HG02588 (cell line): ENCODE results near the gene NRARP.
"Not testable (repeated sequence)": the region's sequence is repeated elsewhere in the genome, so short reads cannot be mapped to it uniquely, and the experiment has no call there.

Experiments used
- ATAC-seq: cut with Tn5 transposase; IDR thresholded peaks from one replicate; pipeline ENCODE4 v1.9.1; 2021; ENCODE audit warnings: mild to moderate bottlenecking, moderate library complexity; ENCODE audit not compliant: unreplicated experiment

Gene NRARP, protein sequence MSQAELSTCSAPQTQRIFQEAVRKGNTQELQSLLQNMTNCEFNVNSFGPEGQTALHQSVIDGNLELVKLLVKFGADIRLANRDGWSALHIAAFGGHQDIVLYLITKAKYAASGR

DNA sequence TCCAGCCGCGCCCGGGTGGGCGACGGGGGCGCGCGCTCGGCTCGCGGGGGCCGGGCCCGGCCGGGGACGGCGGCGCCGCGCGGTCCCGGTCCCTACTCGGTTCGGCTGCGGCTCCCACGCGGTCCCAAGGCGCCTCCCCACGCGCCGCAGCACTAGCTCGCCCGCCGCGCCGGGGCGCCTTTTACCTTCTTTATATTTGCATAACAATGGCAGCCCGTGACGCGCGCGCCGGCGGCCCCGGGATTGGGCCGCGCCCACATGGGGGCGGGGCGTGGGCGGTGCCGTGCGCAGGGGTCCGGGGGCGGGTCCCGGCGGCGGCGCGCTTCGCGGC, at the start of gene NRARP:
NRARP (minus strand) TSS at position 154 of the 331 bp plus-strand sequence. CDS start 343 bp downstream, outside the sequence.
- ATAC-seq: peak; percentile 72

DNA sequence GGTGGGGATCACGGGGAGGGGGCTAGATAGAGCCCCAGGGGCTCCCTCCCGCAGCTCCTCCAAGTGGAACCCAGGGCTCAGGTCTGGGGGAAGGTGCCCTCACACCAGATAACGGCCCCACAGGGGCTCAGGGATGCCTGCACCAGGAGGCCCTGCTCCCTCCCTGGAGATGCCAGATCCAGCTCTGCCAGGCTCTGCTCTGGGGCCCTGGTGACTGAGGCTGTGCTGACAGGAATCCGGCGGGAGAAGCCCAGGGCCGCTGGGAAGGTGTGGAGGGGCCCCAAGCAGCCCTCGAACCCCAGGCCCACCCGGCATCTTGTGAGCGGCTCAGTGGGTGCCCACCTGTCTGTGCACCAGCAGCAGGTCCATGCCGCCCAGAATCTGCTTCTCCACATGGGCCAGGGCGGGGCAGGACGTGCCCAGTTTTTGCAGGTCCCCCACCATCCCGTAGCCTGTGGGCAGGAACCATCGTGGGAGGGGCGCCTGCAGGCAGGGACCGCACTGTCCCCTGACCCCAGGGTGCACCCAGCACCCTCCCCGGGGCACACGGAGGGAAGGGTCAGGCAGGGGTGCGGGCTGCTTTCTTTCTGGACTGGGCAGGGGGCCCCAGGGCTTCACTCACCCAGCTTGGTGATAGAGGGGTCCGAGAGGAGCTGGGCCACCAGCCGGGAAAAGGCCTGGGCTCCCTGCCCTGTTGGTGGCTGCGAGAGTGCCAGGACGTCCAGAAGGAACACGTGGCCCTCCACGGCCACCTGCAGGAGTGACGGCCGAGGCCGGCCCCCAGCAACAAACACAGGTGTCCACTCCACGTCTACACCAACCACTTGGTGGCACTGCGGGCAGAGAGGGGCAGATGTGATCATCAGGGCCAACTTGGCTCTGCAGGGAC, 48.9 kb upstream of the NRARP start:
- ATAC-seq: no peak

DNA sequence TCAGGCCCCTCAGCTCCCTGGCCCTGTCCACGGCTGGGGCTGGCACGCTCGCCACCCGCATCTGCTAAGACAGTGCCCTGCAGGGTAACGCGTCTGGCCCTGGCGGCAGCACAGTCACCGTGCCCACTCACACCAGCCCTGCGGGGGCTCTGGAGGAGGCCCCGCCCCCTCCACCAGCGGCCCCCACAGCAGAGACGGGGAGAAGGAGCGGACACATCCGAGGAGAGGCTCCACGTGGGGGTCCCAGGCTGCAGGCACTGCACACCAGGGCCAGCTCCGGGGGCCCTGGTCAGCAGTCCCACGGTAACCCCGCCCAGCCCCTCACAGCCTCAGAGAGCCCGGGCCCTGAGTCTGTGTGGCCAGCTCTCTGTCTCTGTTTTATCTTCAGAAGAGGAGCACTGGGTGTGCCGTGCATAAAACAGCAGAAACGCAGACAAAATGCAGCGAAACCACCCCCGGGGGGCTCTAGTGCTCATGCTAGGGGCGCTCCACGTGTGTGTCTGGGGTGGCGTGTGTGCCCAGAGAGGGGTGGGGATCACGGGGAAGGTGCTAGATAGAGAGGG, 47.5 kb upstream of the NRARP start:
- no peak for ATAC-seq

DNA sequence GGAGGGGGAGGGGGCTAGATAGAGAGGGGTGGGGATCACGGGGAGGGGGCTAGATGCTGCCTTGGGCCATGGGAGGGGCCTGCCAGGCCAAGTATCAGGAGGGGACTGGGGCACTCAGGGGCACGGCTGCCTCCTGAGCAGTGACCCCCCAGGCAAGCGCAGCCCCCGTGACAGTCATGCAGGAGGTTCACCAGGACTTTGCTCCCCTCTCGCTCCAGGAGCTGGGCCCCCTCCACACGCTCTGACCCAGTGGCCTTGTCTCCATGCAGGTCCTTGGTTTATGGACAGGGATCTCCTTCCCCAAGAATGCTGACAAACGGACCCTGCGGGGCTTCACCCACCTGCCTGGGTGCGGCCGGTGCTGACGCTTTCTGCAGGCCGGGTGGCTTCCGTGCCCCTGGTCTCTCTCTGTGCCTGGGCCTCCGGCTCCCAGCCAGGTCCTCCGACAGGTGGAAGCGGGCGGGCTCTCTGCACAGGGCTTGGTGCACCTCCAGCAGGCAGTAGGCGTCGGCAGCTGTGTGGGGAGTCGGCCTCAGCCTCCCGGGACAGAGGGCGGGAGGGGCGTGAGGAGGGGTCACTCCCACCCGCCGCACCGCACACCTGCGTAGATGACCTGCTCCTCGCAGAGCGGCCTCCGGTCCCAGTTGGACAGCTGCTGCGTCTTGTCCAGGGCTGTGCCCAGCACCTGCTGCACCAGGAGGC, 46.8 kb upstream of the NRARP start:
- no peak for ATAC-seq

DNA sequence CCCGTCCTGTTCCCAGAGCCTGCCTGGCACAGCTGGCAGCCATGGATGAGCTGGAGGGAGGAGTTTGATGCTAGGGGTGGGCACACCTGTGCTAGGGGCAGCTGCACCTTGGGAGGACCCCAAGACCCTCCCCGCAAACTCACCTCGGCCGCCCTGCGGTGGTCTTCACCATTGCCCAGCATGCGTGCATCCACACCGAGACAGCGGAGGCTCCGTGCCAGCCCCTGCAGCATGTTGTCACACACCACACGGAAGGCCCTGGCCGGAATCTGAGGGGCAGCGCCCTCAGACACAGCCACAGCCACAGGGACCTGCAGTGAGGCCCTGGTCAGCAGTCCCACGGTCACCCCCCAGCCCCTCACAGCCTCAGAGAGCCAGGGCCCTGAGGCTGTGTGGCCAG, 45.9 kb upstream of the NRARP start:
- ATAC-seq: no peak

GRCh38 chr9:137342482-137342881, 40.4 kb upstream of the NRARP start:
- ATAC-seq: no peak

- ATAC-seq: no peak
These were observed 39.2 kb upstream of the NRARP start for GRCh38 chr9:137341227-137341626.

DNA sequence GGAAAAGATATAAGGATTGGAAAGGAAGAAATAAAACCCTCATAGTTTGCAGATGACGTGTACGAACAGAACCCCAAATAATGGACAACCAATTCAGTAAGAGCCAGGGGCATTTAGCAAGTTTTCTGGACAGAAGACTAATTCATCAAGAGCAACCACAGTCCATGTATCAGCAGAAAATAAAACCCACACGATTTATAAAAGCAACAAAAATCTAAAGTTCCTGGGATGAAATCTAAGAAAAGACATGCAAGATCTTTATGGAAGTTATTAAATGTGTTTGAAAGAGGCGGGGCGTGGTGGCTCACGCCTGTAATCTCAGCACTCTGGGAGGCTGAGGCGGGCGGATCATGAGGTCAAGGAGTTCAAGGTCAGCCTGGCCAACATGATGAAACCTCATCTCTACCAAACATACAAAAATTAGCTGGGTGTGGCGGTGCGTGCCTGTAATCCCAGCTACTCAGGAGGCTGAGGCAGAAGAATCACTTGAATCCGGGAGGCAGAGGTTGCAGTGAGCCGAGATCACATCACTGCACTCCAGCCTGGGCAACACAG, 37.9 kb upstream of the NRARP start:
- not testable (repeated sequence) for ATAC-seq

GRCh38 chr9:137339045-137339907, 37.2 kb upstream of the NRARP start:
- no peak for ATAC-seq

DNA sequence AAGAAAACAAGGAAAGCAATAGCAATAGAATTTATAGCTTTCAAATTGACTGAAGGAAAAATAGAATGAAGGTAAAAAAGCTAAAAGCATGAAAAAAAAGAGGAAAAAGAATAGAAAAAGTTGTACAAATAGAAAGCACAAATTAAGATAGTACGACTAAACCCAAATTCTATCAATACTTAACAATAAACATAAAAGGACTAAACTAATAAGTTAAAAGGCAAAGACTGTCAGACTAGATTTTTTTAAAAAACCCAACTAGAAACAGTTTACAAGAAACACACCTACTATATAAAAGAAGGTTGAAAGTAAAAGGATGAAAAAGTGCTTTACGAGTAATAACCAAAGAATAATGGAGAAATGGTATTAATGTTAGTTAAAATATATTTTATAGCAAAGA, 34.7 kb upstream of the NRARP start:
- no peak for ATAC-seq

GRCh38 chr9:137333016-137333671, 31.1 kb upstream of the NRARP start:
- no peak for ATAC-seq

- ATAC-seq: no peak
These were observed 29.9 kb upstream of the NRARP start for GRCh38 chr9:137331929-137332328.

DNA sequence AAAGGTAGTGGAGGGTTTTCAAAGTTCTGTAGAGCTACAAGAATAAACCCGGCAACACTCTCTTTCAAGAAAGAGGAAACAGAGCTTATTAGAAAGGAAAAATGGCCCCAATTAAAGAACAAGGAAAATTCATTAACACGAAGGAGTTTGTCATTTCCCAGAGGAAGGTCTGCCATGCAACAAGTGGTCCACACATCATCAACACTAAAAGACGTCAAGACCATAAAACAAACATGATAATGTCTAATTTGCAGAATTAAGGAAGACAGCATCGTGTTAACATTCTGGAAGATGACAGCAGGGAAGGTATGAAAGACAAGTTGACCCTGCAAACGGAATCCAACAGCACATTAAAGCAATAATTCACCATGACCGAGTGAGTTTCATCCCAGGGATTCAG, 28.6 kb upstream of the NRARP start:
- no peak for ATAC-seq

GRCh38 chr9:137329590-137329989, 27.5 kb upstream of the NRARP start:
- not testable (repeated sequence) for ATAC-seq

GRCh38 chr9:137327641-137328550, 25.8 kb upstream of the NRARP start:
- not testable (repeated sequence) for ATAC-seq

DNA sequence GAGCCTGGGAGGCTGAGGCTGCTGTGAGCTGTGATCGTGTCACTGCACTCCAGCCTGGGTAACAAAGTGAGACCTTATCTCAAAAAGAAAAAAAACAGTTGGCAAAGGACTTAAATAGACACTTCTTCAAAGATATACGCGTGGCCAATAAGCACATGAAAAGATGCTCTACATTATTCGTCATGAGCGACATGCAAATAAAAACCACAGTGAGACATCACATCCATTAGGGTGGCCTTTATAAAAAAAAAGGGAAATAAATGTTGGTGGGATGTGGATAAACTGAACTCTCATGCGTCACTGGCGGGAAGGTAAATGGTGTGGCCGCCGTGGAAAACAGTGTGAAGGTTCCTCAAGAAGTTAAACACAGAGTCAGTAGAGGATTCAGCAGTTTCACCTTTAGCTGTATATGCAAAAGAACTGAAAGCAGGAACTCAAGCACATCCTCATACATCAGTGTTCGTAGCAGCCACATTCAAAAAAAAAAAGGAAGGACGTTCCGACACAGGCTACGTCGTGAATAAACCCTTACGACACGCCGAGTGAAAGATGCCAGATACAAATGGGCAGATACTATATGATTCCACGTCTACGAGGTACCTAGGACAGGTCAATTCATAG, 24.5 kb upstream of the NRARP start:
- ATAC-seq: no peak

- ATAC-seq: no peak
These were observed 23.7 kb upstream of the NRARP start for GRCh38 chr9:137325799-137326198.

DNA sequence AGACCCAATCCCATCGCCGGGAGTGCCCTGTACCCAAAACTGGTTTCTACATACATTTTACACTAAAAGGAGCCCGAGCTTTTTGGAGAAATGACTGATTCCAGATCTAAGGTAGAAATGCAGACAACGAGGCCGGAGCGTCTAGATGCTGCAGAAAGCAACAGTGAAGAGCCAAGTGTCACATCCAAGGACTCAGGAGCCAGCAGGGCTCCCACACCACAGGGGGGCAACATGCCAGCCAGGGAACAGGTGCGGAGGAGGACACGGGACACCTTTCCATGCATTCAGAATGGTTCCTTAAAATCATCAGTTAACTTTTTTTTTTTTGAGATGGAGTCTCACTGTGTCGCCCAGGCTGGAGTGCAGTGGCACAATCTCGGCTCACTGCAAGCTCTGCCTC, 23.1 kb upstream of the NRARP start:
- no peak for ATAC-seq
